Measurements from ENCODE around the gene AMFR. TPM values are rescaled to one million over a fixed set of nuclear protein-coding genes. Genes with fewer than 3 reads are reported as not detected.

Gene AMFR
- total RNA-seq, 2 experiments from 2014 or later: 48.8 to 51.0 TPM

GRCh38 chr16:56334761-56335160 is 90.6 kb downstream of the AMFR start:
- DNase-seq: no peak

GRCh38 chr16:56332464-56333079 is 92.8 kb downstream of the AMFR start:
- ChIA-PET CTCF (interaction anchor here (1.1 to 1.5 kb wide), 2 partner anchors 14 kb away, joined by 3 to 4 read pairs; no protein-coding TSS in a partner anchor), POLR2A (no interaction called here)
- Mint-ChIP-seq H3K36me3 (ENCODE audit: low read depth) (no peaks in the 10 kb centered on the region), H3K4me3 (no peak overlapping the region), H3K4me1 (no peaks in the 10 kb centered on the region), H3K27me3 (no peaks in the 10 kb centered on the region), H3K27ac (no peak overlapping the region), H3K9me3 (no peaks in the 10 kb centered on the region)
- DNase-seq: no peak

More at GRCh38 chr16:56334761-56335160, 90.6 kb downstream of the AMFR start:
- no peak overlapping the region for H3K27ac Mint-ChIP-seq
- no peaks in the 10 kb centered on the region for H3K27me3 Mint-ChIP-seq
- ChIA-PET POLR2A (no interaction called here), CTCF (no interaction called here)
- H3K4me3 Mint-ChIP-seq: no peak overlapping the region
- H3K36me3 Mint-ChIP-seq (ENCODE audit: low read depth): no peaks in the 10 kb centered on the region
- no peaks in the 10 kb centered on the region for H3K9me3 Mint-ChIP-seq
- H3K4me1 Mint-ChIP-seq: no peaks in the 10 kb centered on the region

GRCh38 chr16:56331915-56332314 is 93.4 kb downstream of the AMFR start:
- Mint-ChIP-seq H3K4me1 (no peaks in the 10 kb centered on the region), H3K27me3 (no peaks in the 10 kb centered on the region), H3K9me3 (no peaks in the 10 kb centered on the region), H3K36me3 (ENCODE audit: low read depth) (no peaks in the 10 kb centered on the region), H3K4me3 (no peak overlapping the region), H3K27ac (no peak overlapping the region)
- POLR2A ChIA-PET: no interaction called here
- DNase-seq: no peak
- CTCF ChIA-PET: interaction anchor here (1.5 kb wide), 1 partner anchor 13 kb away, joined by 4 read pairs; no protein-coding TSS in a partner anchor

DNA sequence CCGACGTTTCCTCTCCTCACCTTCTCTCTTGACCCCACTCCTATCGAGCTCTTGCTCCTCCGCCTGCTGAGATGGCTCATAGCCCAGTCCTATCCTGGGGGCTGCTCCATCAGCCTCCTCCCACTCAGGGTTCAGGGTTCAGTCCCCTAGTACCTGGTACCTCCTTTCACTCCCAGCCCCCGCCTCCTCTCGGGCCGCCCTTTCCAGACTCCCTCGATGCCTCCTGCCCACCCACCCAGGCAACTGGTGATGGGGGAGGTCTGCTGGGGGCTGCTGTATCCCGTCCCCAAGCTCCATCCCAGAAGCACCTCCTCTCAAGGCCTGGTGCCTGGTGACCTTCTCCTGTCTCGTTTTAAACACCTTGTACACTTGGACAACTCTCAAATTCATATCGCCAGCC is 93.9 kb downstream of the AMFR start:
- Mint-ChIP-seq H3K36me3 (ENCODE audit: low read depth) (no peaks in the 10 kb centered on the region), H3K27me3 (no peaks in the 10 kb centered on the region), H3K4me3 (no peak overlapping the region), H3K9me3 (no peaks in the 10 kb centered on the region), H3K4me1 (no peaks in the 10 kb centered on the region), H3K27ac (no peak overlapping the region)
- no peak for DNase-seq
- ChIA-PET POLR2A (no interaction called here), CTCF (interaction anchor here (1.5 kb wide), 1 partner anchor 13 kb away, joined by 4 read pairs; no protein-coding TSS in a partner anchor)

GRCh38 chr16:56330476-56330875 is 94.9 kb downstream of the AMFR start:
- CTCF ChIA-PET: interaction anchor here (4.1 kb wide), 1 partner anchor 11 kb away, joined by 19 read pairs; no protein-coding TSS in a partner anchor
- no peak overlapping the region for H3K4me3 Mint-ChIP-seq
- no peaks in the 10 kb centered on the region for H3K27me3 Mint-ChIP-seq
- no peaks in the 10 kb centered on the region for H3K4me1 Mint-ChIP-seq
- POLR2A ChIA-PET: no interaction called here
- H3K27ac Mint-ChIP-seq: no peak overlapping the region
- no peaks in the 10 kb centered on the region for H3K36me3 Mint-ChIP-seq (ENCODE audit: low read depth)
- no peaks in the 10 kb centered on the region for H3K9me3 Mint-ChIP-seq
- no peak for DNase-seq

DNA sequence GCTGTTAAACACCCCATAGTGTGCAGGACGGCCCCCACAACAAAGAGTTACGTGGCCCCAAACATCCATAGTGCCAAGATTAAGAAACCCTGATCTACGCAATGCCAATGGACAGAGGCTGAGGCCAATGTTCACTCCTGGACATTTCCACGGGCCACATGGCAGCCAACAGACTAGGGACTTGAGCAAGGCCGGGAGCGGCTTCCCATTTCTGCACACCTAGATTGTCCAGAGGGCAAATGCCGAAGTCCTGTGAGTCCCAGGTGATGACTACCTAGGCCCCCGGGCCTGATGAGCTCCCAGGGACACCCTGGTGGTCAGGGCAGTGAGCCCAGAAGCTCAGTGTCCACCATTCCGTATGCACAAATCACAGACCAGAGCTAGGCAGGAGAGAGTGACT is 95.5 kb downstream of the AMFR start:
- H3K27me3 Mint-ChIP-seq: no peaks in the 10 kb centered on the region
- CTCF ChIA-PET: interaction anchor here (4.1 kb wide), 1 partner anchor 11 kb away, joined by 19 read pairs; no protein-coding TSS in a partner anchor
- H3K27ac Mint-ChIP-seq: no peak overlapping the region
- no peak for DNase-seq
- H3K4me1 Mint-ChIP-seq: no peaks in the 10 kb centered on the region
- POLR2A ChIA-PET: no interaction called here
- no peaks in the 10 kb centered on the region for H3K9me3 Mint-ChIP-seq
- H3K4me3 Mint-ChIP-seq: no peak overlapping the region
- no peaks in the 10 kb centered on the region for H3K36me3 Mint-ChIP-seq (ENCODE audit: low read depth)

DNA sequence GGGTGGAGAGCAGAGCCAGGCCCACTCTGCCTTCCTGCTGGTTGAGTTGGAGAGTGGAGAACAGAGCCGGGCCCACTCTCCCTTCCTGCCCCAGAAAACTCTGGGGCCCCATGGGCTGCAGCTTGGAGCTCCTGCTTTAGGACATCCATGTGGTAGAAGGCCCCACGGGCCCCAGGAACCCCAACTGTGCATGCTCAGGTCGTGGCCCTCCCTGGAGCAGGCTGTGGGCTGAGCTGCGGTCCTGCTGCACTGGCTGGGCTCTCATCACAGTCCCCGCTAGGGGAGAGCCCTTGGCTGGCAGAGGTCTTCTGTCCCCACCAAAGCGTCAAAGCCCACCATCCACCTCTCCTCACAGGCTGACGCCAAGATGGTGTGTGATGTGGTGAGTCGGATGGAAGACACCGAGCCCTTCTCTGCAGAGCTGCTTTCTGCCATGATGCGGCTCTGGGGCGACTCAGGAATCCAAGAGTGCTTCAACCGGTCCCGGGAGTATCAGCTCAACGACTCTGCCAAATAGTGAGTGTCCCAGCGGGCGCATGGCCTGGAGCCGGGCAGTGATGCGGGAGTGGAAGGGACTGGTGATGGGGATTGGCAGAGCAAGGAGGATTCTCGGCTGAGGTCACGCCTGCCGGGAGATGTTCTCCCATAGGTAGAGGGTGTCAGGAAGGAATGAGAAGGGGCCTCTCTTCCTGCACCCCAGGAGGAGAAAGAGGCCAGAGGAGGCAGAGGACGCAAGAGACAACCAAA is 96.9 kb downstream of the AMFR start:
- Mint-ChIP-seq H3K4me1 (no peaks in the 10 kb centered on the region), H3K36me3 (ENCODE audit: low read depth) (no peaks in the 10 kb centered on the region)
- POLR2A ChIA-PET: no interaction called here

GRCh38 chr16:56327929-56328258 is 97.5 kb downstream of the AMFR start:
- no peak overlapping the region for H3K4me3 Mint-ChIP-seq
- no peak overlapping the region for H3K27ac Mint-ChIP-seq
- H3K4me1 Mint-ChIP-seq: no peaks in the 10 kb centered on the region
- H3K9me3 Mint-ChIP-seq: no peaks in the 10 kb centered on the region
- POLR2A ChIA-PET: no interaction called here
- no peak for DNase-seq
- CTCF ChIA-PET: interaction anchor here (4.1 kb wide), 1 partner anchor 9 kb away, joined by 19 read pairs; no protein-coding TSS in a partner anchor
- H3K36me3 Mint-ChIP-seq (ENCODE audit: low read depth): no peaks in the 10 kb centered on the region
- no peaks in the 10 kb centered on the region for H3K27me3 Mint-ChIP-seq

More for the DNA sequence above, 96.9 kb downstream of the AMFR start:
- CTCF ChIA-PET: interaction anchor here (4.1 kb wide), 1 partner anchor 9 kb away, joined by 19 read pairs; no protein-coding TSS in a partner anchor
- H3K4me3 Mint-ChIP-seq: no peak overlapping the region
- H3K27ac Mint-ChIP-seq: no peak overlapping the region
- no peak for DNase-seq
- no peaks in the 10 kb centered on the region for H3K9me3 Mint-ChIP-seq
- H3K27me3 Mint-ChIP-seq: no peaks in the 10 kb centered on the region

DNA sequence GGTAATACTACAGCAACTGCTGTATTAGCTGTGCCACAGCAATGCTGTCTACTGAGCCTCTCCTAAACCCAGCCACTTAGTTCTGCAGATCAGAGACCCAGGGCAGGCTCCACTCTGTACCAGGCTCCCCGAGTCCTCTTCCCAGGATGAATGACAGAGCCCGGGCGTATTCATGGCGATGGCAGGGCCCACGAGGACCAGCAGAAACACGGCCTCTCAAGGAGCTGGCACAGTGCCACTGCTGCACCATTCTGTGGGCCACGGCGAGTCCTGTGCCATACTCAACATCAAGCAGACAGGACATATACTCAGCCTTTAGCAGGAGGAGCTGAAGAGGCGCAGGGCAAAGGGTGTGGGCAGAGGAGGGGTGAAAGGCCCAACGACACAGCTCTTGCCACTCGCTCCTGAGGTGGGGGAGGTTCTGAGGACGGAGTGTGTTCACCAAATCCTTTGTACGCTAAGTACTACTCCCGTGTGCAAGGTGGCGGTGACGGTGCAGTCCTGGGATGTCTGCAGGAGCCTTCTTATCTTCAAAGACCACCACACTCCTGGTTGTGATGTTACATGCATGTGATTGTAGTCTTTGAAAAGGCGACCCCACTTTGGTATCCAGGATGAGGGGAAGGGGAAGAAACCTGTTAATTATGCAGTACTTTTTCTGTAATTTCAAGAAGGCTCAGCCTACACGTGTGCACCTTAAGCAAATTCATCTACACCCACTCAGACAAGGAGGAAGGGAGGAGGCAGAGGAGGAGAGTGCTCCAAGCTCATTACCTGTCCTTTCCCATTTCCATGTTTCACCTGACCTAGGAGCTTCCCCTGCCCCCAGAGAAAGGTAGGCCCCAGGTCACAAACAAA is 98.0 kb downstream of the AMFR start:
- Mint-ChIP-seq H3K9me3 (no peaks in the 10 kb centered on the region), H3K27me3 (no peaks in the 10 kb centered on the region), H3K36me3 (ENCODE audit: low read depth) (no peaks in the 10 kb centered on the region), H3K4me1 (no peaks in the 10 kb centered on the region), H3K27ac (no peak overlapping the region), H3K4me3 (no peak overlapping the region)
- ChIA-PET POLR2A (no interaction called here), CTCF (interaction anchor here (4.1 kb wide), 1 partner anchor 8 kb away, joined by 19 read pairs; no protein-coding TSS in a partner anchor)
- no peak for DNase-seq

- H3K4me3 Mint-ChIP-seq: no peak overlapping the region
- no peaks in the 10 kb centered on the region for H3K9me3 Mint-ChIP-seq
- ChIA-PET CTCF (no interaction called here), POLR2A (no interaction called here)
- no peaks in the 10 kb centered on the region for H3K27me3 Mint-ChIP-seq
- no peaks in the 10 kb centered on the region for H3K36me3 Mint-ChIP-seq (ENCODE audit: low read depth)
- no peak for DNase-seq
- H3K27ac Mint-ChIP-seq: no peak overlapping the region
- no peaks in the 10 kb centered on the region for H3K4me1 Mint-ChIP-seq
These were observed 99.4 kb downstream of the AMFR start for GRCh38 chr16:56325956-56326355.

DNA sequence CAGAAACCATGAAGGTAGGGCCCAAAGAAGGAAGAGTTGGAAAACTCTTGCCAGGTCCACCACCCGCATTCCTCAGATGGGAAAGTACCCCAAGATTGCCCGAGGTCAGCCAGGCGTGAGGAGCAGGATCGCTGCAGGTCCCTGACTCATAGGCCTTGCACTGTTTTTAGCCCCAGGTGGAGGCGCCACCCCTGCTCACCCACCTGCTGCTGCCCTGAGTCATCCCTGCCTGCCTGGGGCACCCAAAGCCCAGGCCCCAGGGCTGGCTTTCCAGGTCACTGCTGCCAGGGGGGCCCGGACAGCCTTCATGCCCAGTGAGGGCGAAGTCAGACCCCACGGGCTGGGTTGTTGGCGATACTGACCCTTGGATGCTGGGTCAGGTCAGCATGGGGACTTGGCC is 100.9 kb downstream of the AMFR start:
- no peak for DNase-seq
- Mint-ChIP-seq H3K27ac (no peak overlapping the region), H3K9me3 (no peaks in the 10 kb centered on the region), H3K4me3 (no peak overlapping the region), H3K27me3 (no peaks in the 10 kb centered on the region), H3K4me1 (no peaks in the 10 kb centered on the region), H3K36me3 (ENCODE audit: low read depth) (no peaks in the 10 kb centered on the region)
- POLR2A ChIA-PET: no interaction called here
- CTCF ChIA-PET: no interaction called here

DNA sequence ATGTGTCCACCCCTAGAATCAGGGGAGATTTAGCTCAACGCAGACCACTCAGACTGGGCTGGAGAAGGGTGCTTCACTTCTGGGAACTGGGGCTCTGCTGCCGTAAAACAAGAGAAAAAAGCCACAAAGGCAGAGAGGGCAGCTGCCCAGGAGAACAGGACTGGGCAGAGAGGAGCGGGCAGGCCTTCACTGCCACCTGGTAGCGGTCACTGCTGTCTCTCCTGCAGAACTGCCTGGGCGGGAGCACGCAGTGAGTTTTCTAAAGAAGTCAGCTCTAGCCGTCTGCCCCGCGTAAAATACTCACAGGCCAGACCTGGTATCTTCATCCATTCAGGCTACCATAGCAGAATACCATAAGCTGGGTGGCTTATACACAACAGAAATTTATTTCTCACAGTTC is 103.8 kb downstream of the AMFR start:
- Mint-ChIP-seq H3K27ac (no peak overlapping the region), H3K9me3 (no peaks in the 10 kb centered on the region), H3K4me3 (no peak overlapping the region), H3K27me3 (peaks cover 5% of the 10 kb centered on the region), H3K4me1 (peaks cover 5% of the 10 kb centered on the region), H3K36me3 (ENCODE audit: low read depth) (no peaks in the 10 kb centered on the region)
- ChIA-PET POLR2A (no interaction called here), CTCF (interaction anchor here (1.1 kb wide), 1 partner anchor 241 kb away, joined by 4 read pairs; no protein-coding TSS in a partner anchor)
- DNase-seq: no peak
